PC-3 (cell line): Measurements from ENCODE around the gene IL34. TPM values are rescaled to one million over a fixed set of nuclear protein-coding genes. Genes with fewer than 3 reads are reported as not detected.

Source experiments
- ATAC-seq: fragments of 200-7000 bp; cut with Tn5 transposase; 2 replicates; pipeline ENCODE4 v1.9.1; 2020; ENCODE audit warnings: mild to moderate bottlenecking, moderate library complexity
- BruUV-seq: library from RNA; stranded (reverse); fragments of 400-500 nt; replicated peaks from 2 replicates; lab custom pipeline; 2021; lab: Mats Ljungman, UMichigan
- CTCF ChIA-PET: fragments of 300-600 bp; sonication (Branson Sonifier 250); formaldehyde crosslinking; loops from one replicate; lab custom pipeline; 2022; ENCODE audit warnings: antibody characterized with exemption; lab: Charles Lee
- POLR2A ChIA-PET: fragments of 300-600 bp; sonication (Branson Sonifier 250); formaldehyde crosslinking; loops from one replicate; lab custom pipeline; 2022; ENCODE audit warnings: antibody characterized with exemption; ENCODE audit not compliant: unreplicated experiment; lab: Charles Lee
- DNase-seq: peaks from one replicate; pipeline ENCODE4 v3.0.0-alpha.2; 2015
- H2AFZ ChIP-seq: fragments of 300-600 bp; sonication (generic); 2 replicates; pipeline ENCODE4 v1.6.0; 2016; ENCODE audit warnings: antibody characterized with exemption, low read length
- H3F3A ChIP-seq: fragments of 300-600 bp; sonication (generic); one replicate; pipeline ENCODE4 v1.6.0; 2017; ENCODE audit warnings: antibody characterized with exemption, low read length, control low read depth, mild to moderate bottlenecking; ENCODE audit not compliant: unreplicated experiment
- H3K27ac ChIP-seq: fragments of 300-600 bp; sonication (generic); 2 replicates; pipeline ENCODE4 v1.5.1; 2016; ENCODE audit warnings: mild to moderate bottlenecking, low read length
- H3K27me3 ChIP-seq: fragments of 300-600 bp; sonication (generic); 2 replicates; pipeline ENCODE4 v1.6.1; 2016; ENCODE audit warnings: low read length, mixed read lengths
- H3K36me3 ChIP-seq: fragments of 300-600 bp; sonication (generic); 2 replicates; pipeline ENCODE4 v1.6.1; 2016; ENCODE audit warnings: low read depth, mixed run types, low read length, mixed read lengths
- H3K4me1 ChIP-seq: fragments of 300-600 bp; sonication (generic); 2 replicates; pipeline ENCODE4 v1.5.1; 2016; ENCODE audit warnings: low read length; ENCODE audit not compliant: insufficient read depth
- H3K4me2 ChIP-seq: fragments of 300-600 bp; sonication (generic); 2 replicates; pipeline ENCODE4 v1.6.0; 2016; ENCODE audit warnings: low read length
- H3K4me3 ChIP-seq: fragments of 300-600 bp; sonication (generic); 2 replicates; pipeline ENCODE4 v1.5.1; 2016; ENCODE audit warnings: mild to moderate bottlenecking, low read length, mixed read lengths
- H3K79me2 ChIP-seq: fragments of 300-600 bp; sonication (generic); 2 replicates; pipeline ENCODE4 v1.6.1; 2017; ENCODE audit warnings: low read length, mixed read lengths
- H3K9ac ChIP-seq: fragments of 300-600 bp; sonication (generic); 2 replicates; pipeline ENCODE4 v1.6.0; 2016; ENCODE audit warnings: mild to moderate bottlenecking, low read length
- H3K9me2 ChIP-seq: fragments of 300-600 bp; sonication (generic); replicated peaks from 2 replicates; pipeline ENCODE4 v1.6.1; 2016; ENCODE audit warnings: mixed run types, low read length, mixed read lengths
- H3K9me3 ChIP-seq: fragments of 300-600 bp; sonication (generic); 2 replicates; pipeline ENCODE4 v1.6.1; 2016; ENCODE audit warnings: low read length, mixed read lengths
- H4K20me1 ChIP-seq: fragments of 300-600 bp; sonication (generic); 2 replicates; pipeline ENCODE4 v1.6.1; 2016; ENCODE audit warnings: low read length, mixed read lengths
- CTCF ChIP-seq: fragments of 300-600 bp; sonication (generic); conservative IDR thresholded peaks from 2 replicates; pipeline ENCODE4 v1.5.1; 2017; ENCODE audit warnings: antibody characterized with exemption, low read depth, mild to moderate bottlenecking, low read length
- EZH2 ChIP-seq: fragments of 300-600 bp; sonication (generic); IDR thresholded peaks from one replicate; pipeline ENCODE4 v1.6.1; 2017; ENCODE audit warnings: antibody characterized with exemption, mild to moderate bottlenecking, low read length; ENCODE audit not compliant: unreplicated experiment
- EZH2phosphoT487 ChIP-seq: fragments of 300-600 bp; sonication (generic); IDR thresholded peaks from 2 replicates; pipeline ENCODE4 v1.6.1; 2018; ENCODE audit warnings: mild to moderate bottlenecking, antibody characterized with exemption, low read length, borderline replicate concordance
- intact Hi-C: fragments of 100-400 bp; cut with micrococcal nuclease; formaldehyde crosslinking; loops from 2 replicates; pipeline ENCODE4 v1.9.0; 2023
- total RNA-seq: library from RNA; depleted of rRNA; stranded (reverse); fragments of >200 nt; gene quantifications from 2 replicates; pipeline ENCODE4 v1.2.3, GENCODE V29; 2014

Gene IL34
- total RNA-seq, 1 experiment from 2014 or later = not detected

GRCh38 chr16:70651524-70651923, 5.2 kb downstream of the IL34 start:
- no peak for ATAC-seq
- ChIA-PET CTCF (no interaction called here), POLR2A (no interaction called here)
- no TSS peak for BruUV-seq
- intact Hi-C loops = loop anchor here (5.0 kb wide), 3 partner anchors 74 to 144 kb away; no protein-coding TSS in a partner anchor
- Histone ChIP-seq H3K4me2 (no peak overlapping the region), H3K36me3 (no peaks in the 10 kb centered on the region), H2AFZ (no peak overlapping the region), H3K27ac (no peak overlapping the region), H3K9me3 (no peaks in the 10 kb centered on the region), H3K4me3 (no peak overlapping the region), H3K27me3 (no peaks in the 10 kb centered on the region), H3K9ac (no peak overlapping the region), H3K9me2 (no peaks in the 10 kb centered on the region), H3F3A (no peaks in the 10 kb centered on the region), H4K20me1 (no peaks in the 10 kb centered on the region), H3K4me1 (no peaks in the 10 kb centered on the region), H3K79me2 (no peaks in the 10 kb centered on the region)
- no peak for TF ChIP-seq EZH2phosphoT487
- TF ChIP-seq CTCF = no peak
- no peak for TF ChIP-seq EZH2
- no peak for DNase-seq

GRCh38 chr16:70652322-70652721, 6.0 kb downstream of the IL34 start:
- H3K36me3 ChIP-seq = no peaks in the 10 kb centered on the region
- H3K9me3 ChIP-seq = no peaks in the 10 kb centered on the region
- H3K4me1 ChIP-seq = no peaks in the 10 kb centered on the region
- no TSS peak for BruUV-seq
- H2AFZ ChIP-seq = no peak overlapping the region
- no peak overlapping the region for H3K27ac ChIP-seq
- H4K20me1 ChIP-seq = no peaks in the 10 kb centered on the region
- H3F3A ChIP-seq = no peaks in the 10 kb centered on the region
- TF ChIP-seq EZH2 = no peak
- TF ChIP-seq EZH2phosphoT487 = no peak
- TF ChIP-seq CTCF = no peak
- no peaks in the 10 kb centered on the region for H3K27me3 ChIP-seq
- DNase-seq (no peak), ATAC-seq (no peak)
- intact Hi-C loops = loop anchor here (5.0 kb wide), 3 partner anchors 75 to 145 kb away; no protein-coding TSS in a partner anchor
- CTCF ChIA-PET = no interaction called here
- H3K79me2 ChIP-seq = no peaks in the 10 kb centered on the region
- no peak overlapping the region for H3K9ac ChIP-seq
- POLR2A ChIA-PET = interaction anchor here (1.1 kb wide), 1 partner anchor 271 kb away, joined by 4 read pairs; no protein-coding TSS in a partner anchor
- H3K9me2 ChIP-seq = no peaks in the 10 kb centered on the region
- no peak overlapping the region for H3K4me3 ChIP-seq
- H3K4me2 ChIP-seq = no peak overlapping the region

- POLR2A ChIA-PET = interaction anchor here (1.1 kb wide), 1 partner anchor 272 kb away, joined by 4 read pairs; no protein-coding TSS in a partner anchor
Measured at GRCh38 chr16:70653406-70653805, 7.0 kb downstream of the IL34 start.

More at GRCh38 chr16:70653406-70653805, 7.0 kb downstream of the IL34 start:
- Histone ChIP-seq H3K4me1 (no peaks in the 10 kb centered on the region), H3K27me3 (no peaks in the 10 kb centered on the region), H3K9me2 (no peaks in the 10 kb centered on the region), H3K36me3 (no peaks in the 10 kb centered on the region), H3K4me2 (peak overlapping the region; percentile 73; the same call in 1 of the 2 replicates), H3K79me2 (no peaks in the 10 kb centered on the region), H3K4me3 (no peak overlapping the region), H3F3A (no peaks in the 10 kb centered on the region), H3K27ac (no peak overlapping the region), H4K20me1 (no peaks in the 10 kb centered on the region), H2AFZ (no peak overlapping the region), H3K9me3 (no peaks in the 10 kb centered on the region), H3K9ac (no peak overlapping the region)
- ATAC-seq (peak; percentile 8; the same call in 1 of the 2 replicates), DNase-seq (no peak)
- no TSS peak for BruUV-seq
- intact Hi-C loops = loop anchor here (1.0 to 5.0 kb wide), 4 partner anchors 30 to 146 kb away; no protein-coding TSS in a partner anchor
- TF ChIP-seq EZH2 (no peak), EZH2phosphoT487 (no peak), CTCF (no peak)
- CTCF ChIA-PET = interaction anchor here (1.3 kb wide), 1 partner anchor 118 kb away, joined by 3 read pairs; no protein-coding TSS in a partner anchor
